Activated naive CD4-positive, alpha-beta T cell treated with anti-CD3 and anti-CD28 coated beads, Interleukin-2, amount 10 ng/mL, durations not matched to agents 7 days and 5 days (primary cell): Measurements from ENCODE around the gene GALNT10.

Experiments used
- CTCF ChIA-PET: fragments of 350-600 bp; sonication (Branson Sonifier 250); formaldehyde crosslinking; loops from one replicate; lab custom pipeline; 2021; ENCODE audit warnings: antibody characterized with exemption; lab: Charles Lee
- DNase-seq: peaks from one replicate; pipeline ENCODE4 v3.0.0-alpha.2; 2020
- H3K27ac Mint-ChIP-seq: one replicate; pipeline ENCODE4 v1.8.0; 2021; ENCODE audit warnings: mild to moderate bottlenecking, moderate library complexity, mixed read lengths
- H3K27me3 Mint-ChIP-seq: one replicate; pipeline ENCODE4 v1.8.0; 2021; ENCODE audit warnings: mild to moderate bottlenecking, mixed read lengths
- H3K36me3 Mint-ChIP-seq: one replicate; pipeline ENCODE4 v1.8.0; 2021; ENCODE audit warnings: mixed read lengths
- H3K4me1 Mint-ChIP-seq: one replicate; pipeline ENCODE4 v1.8.0; 2021; ENCODE audit warnings: mixed read lengths
- H3K4me3 Mint-ChIP-seq: one replicate; pipeline ENCODE4 v1.8.0; 2021; ENCODE audit warnings: mild to moderate bottlenecking, moderate library complexity, mixed read lengths
- H3K9me3 Mint-ChIP-seq: one replicate; pipeline ENCODE4 v1.8.0; 2021; ENCODE audit warnings: mixed read lengths

The GALNT10 gene

DNA sequence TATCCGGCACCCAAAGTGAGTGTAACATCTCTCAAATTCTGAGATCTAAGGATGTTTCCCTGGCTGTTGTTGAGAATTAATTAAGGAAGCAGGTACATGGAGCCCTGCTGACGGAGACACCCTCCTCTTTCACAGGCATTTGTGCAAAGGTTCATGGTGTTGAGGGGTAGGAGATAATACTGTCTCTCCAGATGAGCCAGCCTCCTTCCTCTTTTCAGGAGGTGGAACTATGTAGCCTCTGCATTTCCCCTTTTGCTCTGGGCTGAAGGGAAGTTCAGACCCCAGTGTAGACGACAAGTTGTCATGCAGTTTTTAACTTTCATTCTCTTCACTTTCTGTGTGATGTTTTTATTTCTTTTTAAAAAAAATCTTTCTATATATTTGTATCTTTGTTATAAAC lies 107.5 kb downstream of the GALNT10 start:
- H3K36me3 Mint-ChIP-seq, result peaks cover 30% of the 10 kb centered on the region
- H3K4me3 Mint-ChIP-seq, result no peak overlapping the region
- no peak overlapping the region for H3K27ac Mint-ChIP-seq

DNA sequence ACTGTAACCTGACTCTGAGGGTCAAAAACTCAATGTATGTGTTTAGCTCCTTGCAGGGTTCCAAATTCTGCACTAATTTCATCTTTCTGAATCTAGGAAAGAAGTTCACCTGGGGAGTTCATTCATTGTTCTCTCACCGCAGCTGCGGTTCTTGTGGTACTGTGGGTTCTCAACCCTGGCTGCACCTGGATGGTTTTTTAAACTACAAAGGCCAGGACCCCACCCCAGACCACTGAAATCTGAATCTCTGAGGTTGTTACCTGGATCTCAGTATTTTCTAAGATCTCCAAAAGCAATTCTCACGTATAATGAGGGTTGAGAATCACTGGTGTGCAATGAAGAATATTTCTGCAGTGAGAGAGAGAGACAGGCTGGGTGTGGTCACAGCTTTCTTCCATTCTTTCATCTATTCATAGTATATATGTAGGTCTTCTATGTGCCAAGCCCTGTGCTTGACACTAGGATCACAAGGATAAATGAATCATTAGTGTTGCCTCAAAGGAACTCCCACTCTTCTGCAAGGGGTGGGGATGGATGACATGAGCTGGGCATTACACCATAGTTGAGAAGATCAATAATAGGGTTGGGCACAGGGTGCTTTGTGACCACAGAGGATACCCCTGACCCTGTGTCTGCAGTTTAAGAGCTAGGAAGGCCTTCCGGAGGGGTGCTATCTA lies 109.8 kb downstream of the GALNT10 start:
- peaks cover 4% of the 10 kb centered on the region for H3K4me1 Mint-ChIP-seq
- no peak overlapping the region for H3K27ac Mint-ChIP-seq
- DNase-seq, result no peak
- H3K27me3 Mint-ChIP-seq, result no peaks in the 10 kb centered on the region
- CTCF ChIA-PET, result no interaction called here
- peaks cover 4% of the 10 kb centered on the region for H3K9me3 Mint-ChIP-seq
- H3K4me3 Mint-ChIP-seq, result no peak overlapping the region
- H3K36me3 Mint-ChIP-seq, result peaks cover 43% of the 10 kb centered on the region

More for the DNA sequence above, 107.5 kb downstream of the GALNT10 start:
- Mint-ChIP-seq H3K27me3 (no peaks in the 10 kb centered on the region), H3K9me3 (peaks cover 2% of the 10 kb centered on the region), H3K4me1 (peaks cover 4% of the 10 kb centered on the region)
- DNase-seq, result no peak
- CTCF ChIA-PET, result interaction anchor here (1.3 kb wide), 1 partner anchor 10 kb away, joined by 3 read pairs; no protein-coding TSS in a partner anchor

DNA sequence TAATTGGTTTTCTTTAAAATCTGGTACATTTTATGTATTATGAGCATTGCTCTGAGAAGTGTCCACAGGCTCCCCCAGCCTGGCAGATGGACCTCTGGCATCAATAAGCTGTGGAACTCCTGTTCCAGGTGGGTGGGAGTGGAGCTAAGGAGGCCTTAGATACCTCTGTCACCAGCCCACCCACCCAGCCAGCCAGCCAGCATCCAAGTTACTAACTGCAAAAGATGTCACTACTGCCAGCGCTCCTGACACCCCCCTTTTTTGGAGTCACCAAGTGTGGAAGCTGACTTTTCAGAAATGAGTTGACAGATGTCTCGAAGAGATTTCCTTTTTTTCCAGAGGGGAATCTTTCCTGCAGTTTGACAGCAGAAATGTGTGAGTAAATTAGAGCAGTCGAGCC lies 111.2 kb downstream of the GALNT10 start:
- peaks cover 40% of the 10 kb centered on the region for H3K36me3 Mint-ChIP-seq
- no peak overlapping the region for H3K4me3 Mint-ChIP-seq
- no peak for DNase-seq
- no peaks in the 10 kb centered on the region for H3K27me3 Mint-ChIP-seq
- CTCF ChIA-PET, result no interaction called here
- H3K4me1 Mint-ChIP-seq, result peaks cover 4% of the 10 kb centered on the region
- H3K9me3 Mint-ChIP-seq, result peaks cover 4% of the 10 kb centered on the region
- no peak overlapping the region for H3K27ac Mint-ChIP-seq

DNA sequence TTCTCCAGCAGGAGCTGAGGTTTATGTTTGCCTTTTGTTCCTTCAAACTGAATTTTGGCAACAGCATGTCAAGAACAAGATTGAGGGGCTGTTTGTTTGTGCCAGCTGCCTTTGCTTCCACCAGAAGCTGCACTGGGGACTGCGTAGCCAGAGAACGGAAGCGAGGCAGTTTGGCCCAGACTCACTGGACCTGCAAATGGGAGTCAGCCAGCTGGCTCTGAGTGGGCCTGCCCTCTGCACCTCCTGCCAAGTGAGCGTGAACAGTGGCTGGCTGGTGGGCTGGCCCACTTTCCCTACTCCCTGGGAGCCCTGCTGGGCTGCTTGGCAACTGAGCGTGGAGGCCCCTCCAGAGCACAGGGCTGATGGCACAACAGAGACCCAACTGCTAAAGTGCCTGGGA lies 111.6 kb downstream of the GALNT10 start:
- no peak overlapping the region for H3K27ac Mint-ChIP-seq
- H3K27me3 Mint-ChIP-seq, result no peaks in the 10 kb centered on the region
- no peak overlapping the region for H3K4me3 Mint-ChIP-seq
- H3K36me3 Mint-ChIP-seq, result peaks cover 40% of the 10 kb centered on the region
- peaks cover 4% of the 10 kb centered on the region for H3K4me1 Mint-ChIP-seq
- CTCF ChIA-PET, result no interaction called here
- peaks cover 4% of the 10 kb centered on the region for H3K9me3 Mint-ChIP-seq
- DNase-seq, result no peak

DNA sequence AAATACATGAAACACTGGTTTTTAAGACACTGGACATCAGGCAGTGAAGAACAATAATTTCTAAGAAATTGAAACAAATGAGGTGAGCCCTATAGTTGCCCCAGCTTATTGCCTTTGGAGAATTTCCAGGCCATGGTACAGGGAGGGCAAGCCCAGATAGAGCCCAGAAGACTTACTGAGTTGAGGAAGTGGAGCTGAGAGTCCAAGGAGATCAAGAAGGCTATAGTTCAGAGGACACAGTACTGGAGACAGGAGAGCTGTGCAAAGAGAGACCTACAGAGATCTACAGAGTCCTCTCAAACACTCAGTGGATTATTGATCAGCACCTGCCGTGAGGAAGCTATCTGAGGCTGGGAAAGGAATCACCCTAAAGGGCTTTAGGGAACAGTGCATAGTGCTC lies 112.6 kb downstream of the GALNT10 start:
- DNase-seq, result no peak
- Mint-ChIP-seq H3K36me3 (peaks cover 40% of the 10 kb centered on the region), H3K4me1 (peaks cover 4% of the 10 kb centered on the region), H3K4me3 (no peak overlapping the region), H3K27me3 (no peaks in the 10 kb centered on the region), H3K9me3 (peaks cover 4% of the 10 kb centered on the region), H3K27ac (no peak overlapping the region)
- CTCF ChIA-PET, result no interaction called here

DNA sequence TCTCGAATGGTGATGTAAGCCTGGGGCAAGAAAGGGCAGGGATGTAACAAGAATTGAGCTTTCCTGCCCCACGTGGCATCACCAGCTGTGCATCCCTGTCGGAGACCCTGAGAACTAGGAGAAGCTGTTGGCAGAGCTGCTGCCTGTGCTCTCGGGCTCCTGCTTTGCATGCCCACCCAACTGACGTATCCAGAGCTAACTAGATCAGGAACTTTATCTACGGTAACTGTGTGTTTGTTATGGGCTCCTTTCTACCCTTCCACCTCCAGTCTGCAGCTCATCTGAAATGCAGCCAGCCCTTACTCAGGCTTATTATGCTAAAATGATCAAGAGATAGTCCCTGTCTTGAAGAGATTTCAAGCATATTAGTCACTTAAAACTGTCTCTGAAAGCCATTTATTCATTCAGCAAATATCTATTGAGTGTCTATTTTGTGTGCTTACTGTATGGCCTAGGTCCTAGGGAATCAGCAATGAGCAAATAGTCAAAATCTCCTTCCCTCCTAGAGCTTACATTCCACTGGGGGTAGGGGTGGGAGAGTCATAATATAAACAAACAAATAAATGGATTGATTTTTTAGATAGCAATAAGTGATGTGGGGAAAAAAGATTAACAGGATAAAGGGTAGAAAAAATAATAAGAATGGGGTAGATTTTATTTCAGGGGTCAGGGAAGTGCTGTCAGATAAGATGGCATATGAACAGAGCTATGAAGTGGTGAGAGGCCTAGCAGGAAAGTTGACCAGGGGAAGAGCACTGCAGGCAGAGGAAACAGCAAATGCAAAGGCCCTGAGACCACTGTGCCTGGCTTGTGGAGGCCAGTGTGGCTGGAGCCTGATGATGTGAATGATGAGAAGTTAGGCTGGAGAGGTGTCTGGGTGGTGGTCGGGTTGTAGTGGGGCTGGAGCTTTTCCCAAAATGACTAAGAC lies 118.2 kb downstream of the GALNT10 start:
- Mint-ChIP-seq H3K4me3 (no peak overlapping the region), H3K36me3 (peaks cover 11% of the 10 kb centered on the region), H3K27me3 (no peaks in the 10 kb centered on the region), H3K27ac (no peak overlapping the region), H3K9me3 (peaks cover 2% of the 10 kb centered on the region), H3K4me1 (peaks cover 14% of the 10 kb centered on the region)
- CTCF ChIA-PET, result no interaction called here
- no peak for DNase-seq

DNA sequence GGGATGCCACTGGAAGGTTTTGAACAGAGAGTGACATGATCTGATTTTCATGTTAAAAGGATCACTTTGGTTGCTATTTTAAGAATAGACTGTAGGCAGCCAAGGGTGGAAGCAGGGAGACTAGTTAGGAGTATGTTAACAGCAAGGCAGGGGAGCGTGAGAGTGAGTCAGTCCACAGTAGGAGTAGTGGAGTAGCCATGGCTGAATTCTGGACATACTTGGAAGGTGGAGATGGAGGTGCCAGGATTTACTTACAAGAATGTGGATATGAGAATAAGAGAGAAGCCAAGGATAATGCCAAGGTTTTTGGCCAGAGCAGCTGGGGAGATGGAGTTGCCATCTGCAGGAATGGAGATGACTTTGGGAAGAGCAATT lies 118.8 kb downstream of the GALNT10 start:
- H3K4me3 Mint-ChIP-seq, result no peak overlapping the region
- no peaks in the 10 kb centered on the region for H3K9me3 Mint-ChIP-seq
- CTCF ChIA-PET, result no interaction called here
- peaks cover 5% of the 10 kb centered on the region for H3K36me3 Mint-ChIP-seq
- peaks cover 14% of the 10 kb centered on the region for H3K4me1 Mint-ChIP-seq
- no peak overlapping the region for H3K27ac Mint-ChIP-seq
- DNase-seq, result no peak
- no peaks in the 10 kb centered on the region for H3K27me3 Mint-ChIP-seq

DNA sequence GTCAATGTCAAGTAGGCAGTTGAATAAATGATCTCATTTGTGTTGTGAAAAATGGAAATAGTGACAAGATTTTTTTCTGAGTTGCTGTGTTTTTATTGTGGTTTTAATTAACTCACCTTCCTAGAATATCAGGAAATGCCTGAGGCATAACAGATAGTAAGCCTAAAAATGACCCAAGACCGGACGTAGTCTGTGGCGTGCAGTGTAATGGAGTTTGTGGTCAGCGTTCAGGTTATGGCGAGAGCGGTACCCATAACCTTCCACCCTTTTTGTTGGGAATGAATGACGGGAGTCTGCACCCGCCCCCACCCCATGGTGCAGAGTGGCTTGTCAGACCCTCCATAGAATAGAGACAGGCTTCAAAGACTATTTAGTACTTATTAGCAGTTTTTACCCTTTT lies 119.3 kb downstream of the GALNT10 start:
- Mint-ChIP-seq H3K9me3 (no peaks in the 10 kb centered on the region), H3K27me3 (no peaks in the 10 kb centered on the region), H3K4me1 (peaks cover 14% of the 10 kb centered on the region), H3K27ac (no peak overlapping the region), H3K36me3 (peaks cover 2% of the 10 kb centered on the region), H3K4me3 (no peak overlapping the region)
- DNase-seq, result no peak
- CTCF ChIA-PET, result no interaction called here

DNA sequence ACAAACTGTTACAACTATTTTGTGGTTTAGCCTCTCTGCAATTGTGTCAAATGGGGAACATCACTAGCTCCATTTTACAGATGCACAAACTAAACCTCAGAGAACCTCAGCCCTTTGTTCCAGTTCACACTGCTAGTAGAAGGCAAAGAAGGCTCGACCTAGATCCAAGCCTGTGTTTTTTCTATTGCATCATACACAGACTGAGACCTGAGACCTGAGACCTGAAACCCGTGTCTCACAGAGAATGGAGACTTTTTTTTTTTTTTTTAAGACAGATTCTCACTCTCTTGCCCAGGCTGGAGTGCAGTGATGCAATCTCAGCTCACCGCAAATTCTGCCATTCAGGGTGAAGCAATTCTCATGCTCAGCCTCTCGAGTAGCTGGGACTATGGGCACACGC lies 120.8 kb downstream of the GALNT10 start:
- CTCF ChIA-PET, result interaction anchor here (1.2 kb wide), 1 partner anchor 114 kb away, joined by 3 read pairs; no protein-coding TSS in a partner anchor
- no peak for DNase-seq
- H3K4me1 Mint-ChIP-seq, result peaks cover 14% of the 10 kb centered on the region
- H3K36me3 Mint-ChIP-seq, result peaks cover 1% of the 10 kb centered on the region
- H3K27me3 Mint-ChIP-seq, result no peaks in the 10 kb centered on the region
- no peak overlapping the region for H3K4me3 Mint-ChIP-seq
- H3K9me3 Mint-ChIP-seq, result no peaks in the 10 kb centered on the region
- H3K27ac Mint-ChIP-seq, result no peak overlapping the region

DNA sequence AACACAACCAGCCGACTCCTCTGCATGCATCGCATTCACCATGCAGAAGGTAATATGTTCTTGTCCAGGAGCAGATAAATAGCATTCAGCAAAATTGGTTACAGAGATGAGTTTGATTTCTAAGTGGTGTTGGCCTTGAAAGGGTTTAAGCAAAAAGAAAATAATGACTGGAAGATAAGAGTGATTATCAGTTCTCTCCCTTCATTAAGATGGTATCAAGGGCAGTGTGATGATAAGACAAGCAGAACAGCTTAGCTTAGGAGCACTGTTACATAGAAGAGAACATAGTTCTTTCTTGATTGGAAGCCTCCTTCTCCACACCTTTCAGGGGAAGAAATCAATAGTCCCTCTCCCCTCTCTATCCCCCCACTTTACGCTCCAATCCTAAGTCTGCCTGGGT lies 121.5 kb downstream of the GALNT10 start:
- Mint-ChIP-seq H3K9me3 (no peaks in the 10 kb centered on the region), H3K4me3 (no peak overlapping the region), H3K27me3 (no peaks in the 10 kb centered on the region), H3K4me1 (peaks cover 14% of the 10 kb centered on the region), H3K36me3 (no peaks in the 10 kb centered on the region), H3K27ac (no peak overlapping the region)
- no peak for DNase-seq
- CTCF ChIA-PET, result no interaction called here

DNA sequence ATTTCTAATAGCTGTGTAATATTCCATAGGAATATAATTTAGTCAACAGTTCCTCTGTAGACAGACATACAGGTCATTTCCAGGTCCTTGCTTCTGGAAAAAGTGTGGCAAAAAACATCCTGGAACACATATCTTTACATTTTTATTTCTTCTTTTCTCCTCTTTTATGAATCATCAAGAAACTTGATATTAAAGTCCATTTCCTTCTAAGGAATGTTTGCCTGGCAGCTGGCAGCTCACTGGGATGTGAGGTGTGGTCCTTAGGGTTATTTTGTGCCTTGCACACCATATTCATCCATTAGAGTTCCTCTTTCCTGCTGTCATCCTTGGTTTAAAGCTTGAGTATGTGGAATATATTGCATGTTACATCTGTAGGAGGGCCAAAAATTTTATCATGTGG lies 122.0 kb downstream of the GALNT10 start:
- H3K27me3 Mint-ChIP-seq, result no peaks in the 10 kb centered on the region
- H3K9me3 Mint-ChIP-seq, result no peaks in the 10 kb centered on the region
- CTCF ChIA-PET, result no interaction called here

DNA sequence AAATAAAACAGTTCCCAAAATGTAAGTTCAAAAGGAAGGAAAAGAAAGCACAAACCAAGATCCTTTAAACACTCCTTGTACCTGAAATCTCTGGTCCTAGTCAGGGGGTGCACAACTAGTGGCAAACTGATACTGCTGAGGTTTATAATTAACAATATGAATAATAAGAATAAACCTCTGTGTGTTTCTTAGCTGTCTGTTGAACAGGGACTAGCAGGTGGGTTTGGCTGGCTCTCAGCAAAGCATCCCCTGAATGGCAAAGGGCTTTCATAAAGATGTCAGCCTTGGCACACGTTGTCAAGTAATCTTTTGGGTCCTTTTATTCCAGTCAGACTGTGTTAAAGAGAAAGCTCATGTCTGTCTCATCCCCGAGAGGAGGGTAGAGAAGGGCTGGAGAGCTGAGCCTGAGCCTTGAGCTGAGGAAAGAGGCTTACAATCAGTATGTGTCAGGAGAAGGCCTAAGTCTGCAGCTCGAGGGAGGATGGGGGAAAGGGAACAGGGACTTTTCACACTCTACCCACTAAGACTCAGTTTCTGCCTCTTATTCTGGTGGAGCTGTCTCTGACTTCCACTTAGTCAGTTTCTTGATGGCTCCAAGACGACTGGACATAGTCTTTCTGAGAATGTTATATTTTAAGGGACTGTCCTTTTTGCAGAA lies 123.0 kb downstream of the GALNT10 start:
- H3K27me3 Mint-ChIP-seq, result no peaks in the 10 kb centered on the region
- H3K27ac Mint-ChIP-seq, result no peak overlapping the region
- H3K36me3 Mint-ChIP-seq, result no peaks in the 10 kb centered on the region
- CTCF ChIA-PET, result no interaction called here
- H3K9me3 Mint-ChIP-seq, result no peaks in the 10 kb centered on the region
- H3K4me1 Mint-ChIP-seq, result peaks cover 14% of the 10 kb centered on the region
- DNase-seq, result no peak
- H3K4me3 Mint-ChIP-seq, result no peak overlapping the region

More for the DNA sequence above, 122.0 kb downstream of the GALNT10 start:
- peaks cover 14% of the 10 kb centered on the region for H3K4me1 Mint-ChIP-seq
- H3K27ac Mint-ChIP-seq, result no peak overlapping the region
- H3K4me3 Mint-ChIP-seq, result no peak overlapping the region
- no peak for DNase-seq
- H3K36me3 Mint-ChIP-seq, result no peaks in the 10 kb centered on the region

DNA sequence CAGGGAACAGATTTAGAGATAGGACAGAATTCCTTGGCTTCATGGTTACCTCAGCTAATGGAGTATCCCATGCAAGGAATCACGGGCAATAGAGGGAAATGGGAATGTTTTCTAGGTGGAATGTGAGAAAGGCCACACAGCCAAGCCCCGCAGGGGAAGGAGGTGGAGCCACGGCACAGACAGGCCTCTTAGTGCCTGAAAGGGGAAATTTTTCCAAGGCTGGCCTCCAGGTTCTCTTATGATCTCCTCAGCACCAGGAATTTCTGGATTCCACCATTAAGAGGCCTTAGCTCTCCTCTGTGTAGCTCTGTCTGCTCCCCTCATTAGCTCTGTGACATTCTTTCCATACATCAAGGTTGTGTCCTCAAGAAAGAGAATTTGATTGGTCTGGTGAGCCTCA lies 124.7 kb downstream of the GALNT10 start:
- H3K27me3 Mint-ChIP-seq, result no peaks in the 10 kb centered on the region
- H3K4me1 Mint-ChIP-seq, result no peaks in the 10 kb centered on the region
- CTCF ChIA-PET, result interaction anchor here (1.0 kb wide), 2 partner anchors 20 to 78 kb away, joined by 3 to 4 read pairs; no protein-coding TSS in a partner anchor
- no peaks in the 10 kb centered on the region for H3K36me3 Mint-ChIP-seq
- H3K27ac Mint-ChIP-seq, result no peak overlapping the region
- H3K4me3 Mint-ChIP-seq, result no peak overlapping the region
- no peaks in the 10 kb centered on the region for H3K9me3 Mint-ChIP-seq
- no peak for DNase-seq

DNA sequence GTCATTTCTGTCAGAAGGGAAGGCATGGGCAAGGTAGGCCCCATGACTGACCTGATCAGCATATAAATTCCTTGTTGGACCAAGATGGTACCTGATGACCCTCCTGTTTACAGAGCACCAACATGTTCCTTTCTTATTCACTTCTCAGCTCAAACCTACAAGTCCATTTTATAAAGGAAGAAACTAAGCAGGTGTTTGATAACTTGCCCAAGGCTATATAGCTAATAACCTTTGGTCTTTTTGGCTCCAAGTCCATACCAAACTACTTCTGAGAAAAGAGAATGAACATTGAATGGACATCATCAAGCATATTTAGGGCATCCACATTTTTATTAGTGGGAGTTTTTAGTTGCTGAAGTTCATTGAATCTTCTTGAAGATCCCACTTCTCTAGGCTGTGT lies 125.2 kb downstream of the GALNT10 start:
- DNase-seq, result no peak
- CTCF ChIA-PET, result interaction anchor here (1.0 kb wide), 2 partner anchors 20 to 79 kb away, joined by 3 to 4 read pairs; no protein-coding TSS in a partner anchor
- no peaks in the 10 kb centered on the region for H3K4me1 Mint-ChIP-seq
- no peak overlapping the region for H3K4me3 Mint-ChIP-seq
- no peaks in the 10 kb centered on the region for H3K27me3 Mint-ChIP-seq
- no peak overlapping the region for H3K27ac Mint-ChIP-seq
- H3K9me3 Mint-ChIP-seq, result no peaks in the 10 kb centered on the region
- no peaks in the 10 kb centered on the region for H3K36me3 Mint-ChIP-seq
